ENCODE data around the gene NUP42.

DNA sequence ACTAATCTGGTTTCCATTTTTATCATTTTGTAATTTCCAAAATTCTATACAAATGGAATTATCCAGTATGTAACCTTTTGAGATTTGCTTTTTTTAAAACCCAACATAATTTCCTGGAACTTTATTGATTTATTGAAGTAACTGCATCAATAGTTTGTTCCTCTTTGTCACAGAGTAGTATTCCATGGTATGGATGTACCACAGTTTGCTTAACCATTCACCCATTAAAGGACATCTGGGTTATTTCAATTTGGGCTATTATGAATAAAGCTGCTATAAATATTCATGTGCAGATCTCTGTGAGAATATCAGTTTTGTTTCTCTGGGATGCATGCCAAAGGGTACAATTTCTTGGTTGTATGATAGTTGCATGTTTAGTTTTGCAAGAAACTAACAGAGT lies 67.6 kb downstream of the NUP42 start:
- TF ChIP-seq MYC (IDR thresholded peaks at IDR 0.05; ENCODE audit: low read depth, low read length) (no peak), POLR2AphosphoS5 (IDR thresholded peaks at IDR 0.05; ENCODE audit: insufficient read depth, low read depth, low read length) (no peak), FOS (IDR thresholded peaks at IDR 0.05; ENCODE audit: borderline replicate concordance, insufficient read depth, low read length) (no peak), EZH2 (IDR thresholded peaks at IDR 0.05; ENCODE audit: borderline replicate concordance, low read depth, low read length, severe bottlenecking) (no peak), POLR2A (IDR thresholded peaks at IDR 0.05; ENCODE audit: low read depth, low read length) (no peak)
- TF ChIP-seq, protein P1, sequence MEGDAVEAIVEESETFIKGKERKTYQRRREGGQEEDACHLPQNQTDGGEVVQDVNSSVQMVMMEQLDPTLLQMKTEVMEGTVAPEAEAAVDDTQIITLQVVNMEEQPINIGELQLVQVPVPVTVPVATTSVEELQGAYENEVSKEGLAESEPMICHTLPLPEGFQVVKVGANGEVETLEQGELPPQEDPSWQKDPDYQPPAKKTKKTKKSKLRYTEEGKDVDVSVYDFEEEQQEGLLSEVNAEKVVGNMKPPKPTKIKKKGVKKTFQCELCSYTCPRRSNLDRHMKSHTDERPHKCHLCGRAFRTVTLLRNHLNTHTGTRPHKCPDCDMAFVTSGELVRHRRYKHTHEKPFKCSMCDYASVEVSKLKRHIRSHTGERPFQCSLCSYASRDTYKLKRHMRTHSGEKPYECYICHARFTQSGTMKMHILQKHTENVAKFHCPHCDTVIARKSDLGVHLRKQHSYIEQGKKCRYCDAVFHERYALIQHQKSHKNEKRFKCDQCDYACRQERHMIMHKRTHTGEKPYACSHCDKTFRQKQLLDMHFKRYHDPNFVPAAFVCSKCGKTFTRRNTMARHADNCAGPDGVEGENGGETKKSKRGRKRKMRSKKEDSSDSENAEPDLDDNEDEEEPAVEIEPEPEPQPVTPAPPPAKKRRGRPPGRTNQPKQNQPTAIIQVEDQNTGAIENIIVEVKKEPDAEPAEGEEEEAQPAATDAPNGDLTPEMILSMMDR (IDR thresholded peaks at IDR 0.05; ENCODE audit: extremely low read depth in 1 of 2, insufficient read depth in 1 of 2, low read depth in 1 of 2, low read length in 2 of 2), result no peak
- TF ChIP-seq, protein P2, sequence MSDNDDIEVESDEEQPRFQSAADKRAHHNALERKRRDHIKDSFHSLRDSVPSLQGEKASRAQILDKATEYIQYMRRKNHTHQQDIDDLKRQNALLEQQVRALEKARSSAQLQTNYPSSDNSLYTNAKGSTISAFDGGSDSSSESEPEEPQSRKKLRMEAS (IDR thresholded peaks at IDR 0.05; ENCODE audit: insufficient read depth, insufficient read length), result no peak

Data from endothelial cell of umbilical vein (primary cell).